ENCODE data around the gene LDLR.
"Not testable (repeated sequence)": the region's sequence is repeated elsewhere in the genome, so short reads cannot be mapped to it uniquely, and the experiment has no call there.

Gene LDLR

GRCh38 chr19:11142528-11143171 lies 53.4 kb downstream of the LDLR start:
- no peak for DNase-seq

GRCh38 chr19:11145536-11145924 lies 56.3 kb downstream of the LDLR start:
- no peak for DNase-seq

GRCh38 chr19:11148001-11148400 lies 58.7 kb downstream of the LDLR start:
- no peak for DNase-seq

GRCh38 chr19:11151181-11151580 lies 61.9 kb downstream of the LDLR start:
- DNase-seq: no peak

GRCh38 chr19:11152318-11153062 lies 63.2 kb downstream of the LDLR start:
- DNase-seq: no peak

- no peak for DNase-seq
Observed at GRCh38 chr19:11154683-11155047, 65.4 kb downstream of the LDLR start.

GRCh38 chr19:11155373-11156120 lies 66.3 kb downstream of the LDLR start, which contains the start of gene SPC24:
Gene SPC24, minus strand, starts transcription at chr19:11155782. Its CDS starts 6 bp downstream, at chr19:11155776.
- DNase-seq: peak; percentile 99

GRCh38 chr19:11159598-11160439 lies 70.6 kb downstream of the LDLR start:
- DNase-seq: no peak

- DNase-seq: not testable (repeated sequence)
Observed at GRCh38 chr19:11160440-11160768, 71.1 kb downstream of the LDLR start.

- no peak for DNase-seq
Observed at GRCh38 chr19:11164296-11164695, 75.0 kb downstream of the LDLR start.

GRCh38 chr19:11164879-11165406 lies 75.7 kb downstream of the LDLR start:
- no peak for DNase-seq

GRCh38 chr19:11165486-11166030 lies 76.3 kb downstream of the LDLR start:
- no peak for DNase-seq

GRCh38 chr19:11166281-11167142 lies 77.2 kb downstream of the LDLR start:
- no peak for DNase-seq

- no peak for DNase-seq
Observed at GRCh38 chr19:11168568-11168967, 79.3 kb downstream of the LDLR start.

GRCh38 chr19:11169896-11170678 lies 80.8 kb downstream of the LDLR start:
- DNase-seq: no peak

- DNase-seq: no peak
Observed at GRCh38 chr19:11171144-11171543, 81.9 kb downstream of the LDLR start.

- no peak for DNase-seq
Observed at GRCh38 chr19:11172576-11172975, 83.3 kb downstream of the LDLR start.

GRCh38 chr19:11173516-11174155 lies 84.4 kb downstream of the LDLR start:
- no peak for DNase-seq

- DNase-seq: no peak
Observed at GRCh38 chr19:11174336-11174735, 85.1 kb downstream of the LDLR start.

- no peak for DNase-seq
Observed at GRCh38 chr19:11175920-11176319, 86.7 kb downstream of the LDLR start.

Data from activated CD4-positive, alpha-beta T cell treated with anti-CD3 and anti-CD28 coated beads, Interleukin-2, amount 50 U/mL, for 16 hours (primary cell).